Heart left ventricle (tissue), 16 donors: Measurements from ENCODE around the gene NBAS. TPM values are rescaled to one million over a fixed set of nuclear protein-coding genes. Genes with fewer than 3 reads are reported as not detected.

ENCODE experiments used
- ATAC-seq, 4 donors: fragments of 200-7000 bp; cut with Tn5 transposase; one replicate each; pipeline ENCODE4 v1.9.1; 2020 to 2022; ENCODE audit warnings: moderate library complexity in 4 of 4, mild to moderate bottlenecking in 3 of 4, moderate number of reproducible peaks in 1 of 4
- DNase-seq, 5 donors: peaks; one replicate each; pipeline ENCODE4 v3.0.0-alpha.2; 2020
- H3K27ac ChIP-seq, 12 donors: fragments of 200-600 bp; sonication (generic) in 4 of 12; one replicate each; pipeline versions ENCODE4 v1.5.0 to v1.8.0; 2016 to 2022; ENCODE audit warnings: mild to moderate bottlenecking in 2 of 12
- H3K27me3 ChIP-seq, 9 donors: fragments of 200-600 bp; sonication (generic) in 2 of 9; one replicate each; pipeline versions ENCODE4 v1.5.1 to v1.8.0; 2016 to 2022; ENCODE audit warnings: mild to moderate bottlenecking in 3 of 9
- H3K36me3 ChIP-seq, 9 donors: fragments of 200-600 bp; sonication (generic) in 2 of 9; one replicate each; pipeline versions ENCODE4 v1.5.0 to v1.8.0; 2018 to 2022; ENCODE audit warnings: mild to moderate bottlenecking in 2 of 9
- H3K4me1 ChIP-seq, 12 donors: fragments of 200-600 bp; sonication (generic) in 4 of 12; one replicate each; pipeline versions ENCODE4 v1.5.0 to v1.8.0; 2016 to 2022; ENCODE audit warnings: mild to moderate bottlenecking in 3 of 12
- H3K4me3 ChIP-seq, 12 donors: fragments of 200-600 bp; sonication (generic) in 4 of 12; one replicate each; pipeline versions ENCODE4 v1.5.0 to v1.8.0; 2017 to 2022; ENCODE audit warnings: mild to moderate bottlenecking in 9 of 12, moderate library complexity in 4 of 12
- H3K9me3 ChIP-seq, 12 donors: fragments of 200-600 bp; sonication (generic) in 4 of 12; one replicate each; pipeline versions ENCODE4 v1.5.0 to v1.8.0; 2016 to 2022; ENCODE audit warnings: mild to moderate bottlenecking in 1 of 12
- POLR2A ChIP-seq, 2 donors: fragments of 450-650 bp; IDR thresholded peaks; one replicate each; pipeline ENCODE4 v1.6.1; 2017; ENCODE audit warnings: antibody characterized with exemption in 2 of 2, mild to moderate bottlenecking in 2 of 2, moderate library complexity in 2 of 2
- WGBS, 4 donors: extraction: QIAGEN DNeasy Blood & Tissue Kit in 2 of 4; methylation state at CpG; one replicate each; pipeline versions ENCODE4 v1.1.5 to v1.1.7; 2013 to 2018; 5-methylcytosine and 5-hydroxymethylcytosine counted together
- intact Hi-C, 10 donors: fragments of 100-400 bp; cut with DNase I; formaldehyde crosslinking; loops; one replicate each; pipeline versions ENCODE4 v1.11.1 to v1.14.2; 2022
- polyA plus RNA-seq, 2 donors: library from polyadenylated mRNA; stranded (reverse); fragments of 200-250 nt; gene quantifications; one replicate each; pipeline ENCODE4 v1.2.3, GENCODE V29; 2013
- total RNA-seq, 9 donors: library from RNA; depleted of rRNA in 2 of 9; stranded (reverse); fragments of >200 nt in 2 of 9; fragmentation: NEBNext Ultra II Directional in 3 of 9; extraction: Animal tissue kit (Norgen Biotek cat#: 25700) in 3 of 9; gene quantifications; one replicate each; pipeline versions ENCODE4 v1.1.0 to v1.2.4, GENCODE V29; 2016 to 2023
- TF ChIP-seq, protein P1 (sequence below), 12 donors: fragments of 200-600 bp; sonication (generic) in 4 of 12; IDR thresholded peaks; one replicate each; pipeline versions ENCODE4 v1.5.0 to v1.8.0; 2018 to 2022; ENCODE audit warnings: antibody characterized with exemption in 12 of 12, mild to moderate bottlenecking in 5 of 12
- donor health status: ischemic (EF 13 %, LVEDD 7.1; RV severe dilation, severe dysfunction).
- donor health status: healthy with polysubstance abuse.
- donor health status: DM: no; HTN: yes; CAD: no.
- donor health status: DM: no; HTN: no; CAD: no.
- donor health status: ischemic (EF 25% LVEDD 6.9; RV normal size, moderate dysfunction).
- donor health status: ischemic (EF 25% LVEDD 5.7; RV mildly dilated, moderate dysfunction).
- donor health status: healthy.
- donor health status: DM: yes; HTN: yes; CAD: no.
- donor health status: ischemic (EF 35%, LVEDD 5.7; RV mildly dilated, moderate dysfunction).
- donor health status: nonischemic (EF 11% LVEDD 7.7; RV severe dilation, severe dysfunction).
- donor health status: DM: yes; HTN: yes; CAD: no.
- donor health status: PGD.
- donor health status: ischemic (EF 29% LVEDD 5.4; RV normal size, mild dysfunction).
- donor health status: nonischemic (EF 23%, LVEDD 6.1; RV moderate dilation, normal function).

NBAS gene
- total and polyA plus RNA-seq, 11 donors, result 23.1 to 63.0 (median 50.5) TPM

DNA sequence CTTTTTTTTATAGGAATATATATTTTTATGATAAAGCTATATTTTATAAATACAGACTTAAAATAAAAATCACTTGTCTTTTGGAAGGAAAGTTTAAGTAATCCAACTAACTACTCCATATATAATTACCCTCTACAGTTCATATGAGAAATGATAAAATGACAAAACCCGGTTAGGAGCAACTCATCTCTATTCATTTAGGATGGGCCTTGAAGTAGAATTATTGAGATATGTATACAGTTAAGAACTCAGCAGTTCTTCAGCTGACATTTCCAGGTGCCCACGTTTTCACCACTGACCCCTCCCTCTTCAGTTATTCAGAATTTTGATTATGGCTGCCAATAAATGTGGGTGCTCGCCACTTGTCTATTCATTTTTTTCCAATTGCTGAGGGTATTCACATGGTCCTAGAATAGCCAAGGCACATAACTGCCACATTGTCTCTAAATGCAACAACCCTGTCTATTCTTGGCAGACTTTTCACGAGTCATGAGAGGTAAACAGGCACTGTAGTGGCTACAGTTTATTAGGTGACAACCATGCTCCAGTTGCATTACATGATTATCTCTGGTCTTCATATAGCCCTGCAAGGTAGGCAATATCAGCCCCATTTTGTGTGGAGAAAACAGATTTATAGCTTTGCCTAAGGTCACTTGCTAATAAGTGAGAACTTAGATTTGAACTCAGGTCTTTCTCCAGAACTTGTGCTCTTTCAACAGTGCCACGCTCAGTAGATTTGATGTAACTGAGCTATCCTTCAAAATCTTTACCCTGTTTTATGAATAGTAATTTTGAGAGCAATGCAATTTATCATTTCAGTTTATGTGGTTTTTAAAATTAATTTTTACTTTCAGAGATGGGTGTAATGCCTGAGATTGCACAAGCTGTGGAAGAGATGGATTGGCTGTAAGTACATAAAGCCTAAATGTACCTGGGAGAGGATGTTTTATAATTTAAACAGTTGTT lies 33.4 kb upstream of the NBAS start:
- no peaks in the 10 kb centered on the region for H3K27me3 ChIP-seq
- intact Hi-C loops, result no loop called here
- 46 to 57% (median 47%) methylated on average over 5 of the region's 5 CpGs for WGBS, 4 donors
- DNase-seq (no peak), ATAC-seq (peak; percentile 23 to 53 (median 48))
- peak overlapping the region in 1 of 12 donors; percentile 82 for H3K4me3 ChIP-seq
- H3K36me3 ChIP-seq, result peaks cover 0 to 51% (median 46%) of the 10 kb centered on the region in 9 donors
- H3K9me3 ChIP-seq, result no peaks in the 10 kb centered on the region
- no peak for TF ChIP-seq POLR2A (IDR thresholded peaks at IDR 0.05)
- TF ChIP-seq, protein P1, sequence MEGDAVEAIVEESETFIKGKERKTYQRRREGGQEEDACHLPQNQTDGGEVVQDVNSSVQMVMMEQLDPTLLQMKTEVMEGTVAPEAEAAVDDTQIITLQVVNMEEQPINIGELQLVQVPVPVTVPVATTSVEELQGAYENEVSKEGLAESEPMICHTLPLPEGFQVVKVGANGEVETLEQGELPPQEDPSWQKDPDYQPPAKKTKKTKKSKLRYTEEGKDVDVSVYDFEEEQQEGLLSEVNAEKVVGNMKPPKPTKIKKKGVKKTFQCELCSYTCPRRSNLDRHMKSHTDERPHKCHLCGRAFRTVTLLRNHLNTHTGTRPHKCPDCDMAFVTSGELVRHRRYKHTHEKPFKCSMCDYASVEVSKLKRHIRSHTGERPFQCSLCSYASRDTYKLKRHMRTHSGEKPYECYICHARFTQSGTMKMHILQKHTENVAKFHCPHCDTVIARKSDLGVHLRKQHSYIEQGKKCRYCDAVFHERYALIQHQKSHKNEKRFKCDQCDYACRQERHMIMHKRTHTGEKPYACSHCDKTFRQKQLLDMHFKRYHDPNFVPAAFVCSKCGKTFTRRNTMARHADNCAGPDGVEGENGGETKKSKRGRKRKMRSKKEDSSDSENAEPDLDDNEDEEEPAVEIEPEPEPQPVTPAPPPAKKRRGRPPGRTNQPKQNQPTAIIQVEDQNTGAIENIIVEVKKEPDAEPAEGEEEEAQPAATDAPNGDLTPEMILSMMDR (IDR thresholded peaks at IDR 0.05), result no peak
- H3K4me1 ChIP-seq, result peaks cover 0 to 35% (median 29%) of the 10 kb centered on the region in 12 donors
- peak overlapping the region in 7 of 12 donors; percentile 2 to 62 (median 32) for H3K27ac ChIP-seq

DNA sequence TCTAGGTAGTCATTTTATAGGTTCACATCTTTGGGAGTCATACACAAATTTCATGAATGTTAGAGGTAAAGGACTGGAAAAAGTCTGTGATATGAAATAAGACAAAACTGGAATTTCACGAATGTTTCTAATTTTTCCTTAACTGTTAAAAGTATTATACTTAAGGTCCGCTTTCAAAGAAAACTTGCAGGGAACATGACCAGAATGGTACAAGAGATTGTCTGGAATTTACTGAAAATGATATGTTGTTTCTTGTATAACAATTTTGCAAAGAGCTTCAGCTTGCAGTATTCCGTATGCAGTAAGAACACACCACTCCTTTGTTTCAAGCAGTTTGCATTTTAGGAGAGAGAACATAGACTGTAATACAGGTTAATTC lies 32.2 kb upstream of the NBAS start:
- H3K27me3 ChIP-seq, result no peaks in the 10 kb centered on the region
- TF ChIP-seq, protein P1 (IDR thresholded peaks at IDR 0.05), result no peak
- TF ChIP-seq POLR2A (IDR thresholded peaks at IDR 0.05), result no peak
- no peak for ATAC-seq
- WGBS, 4 donors, result 61 to 79% (median 75%) methylated on average over 3 of the region's 3 CpGs
- DNase-seq, result no peak
- H3K36me3 ChIP-seq, result peaks cover 0 to 38% (median 34%) of the 10 kb centered on the region in 9 donors
- intact Hi-C loops, result no loop called here
- peaks cover 0 to 35% (median 29%) of the 10 kb centered on the region in 12 donors for H3K4me1 ChIP-seq
- peak overlapping the region in 4 of 12 donors; percentile 93 to 96 (median 94) for H3K27ac ChIP-seq
- no peaks in the 10 kb centered on the region for H3K9me3 ChIP-seq
- peak overlapping the region in 7 of 12 donors; percentile 75 to 96 (median 88) for H3K4me3 ChIP-seq

GRCh38 chr2:15591692-15592463 lies 30.7 kb upstream of the NBAS start, which contains the start of gene DDX1:
Gene DDX1, plus strand, starts transcription at chr2:15591868. Its CDS starts 66 bp downstream, at chr2:15591934.
- H3K36me3 ChIP-seq, result peaks cover 0 to 24% (median 19%) of the 10 kb centered on the region in 9 donors
- TF ChIP-seq, protein P1 (IDR thresholded peaks at IDR 0.05), result peak in 1 of 12 donors; percentile 8
- TF ChIP-seq POLR2A (IDR thresholded peaks at IDR 0.05), result peak in 1 of 2 donors; percentile 77
- H3K9me3 ChIP-seq, result no peaks in the 10 kb centered on the region
- intact Hi-C loops, result loop anchor here in 3 of 10 donors (1.0 to 2.0 kb wide), 2 partner anchors 31 kb away; partner anchors contain the start of gene NBAS (in 3 of the 3)
- WGBS, 4 donors, result 0% methylated on average over 25 to 68 of the region's 68 CpGs
- H3K27ac ChIP-seq, result peak within 1 kb of the TSS; percentile 83 to 97 (median 95)
- DNase-seq (peak; percentile 86 to 93 (median 87)), ATAC-seq (peak; percentile 82 to 95 (median 94))
- peaks cover 0 to 35% (median 29%) of the 10 kb centered on the region in 12 donors for H3K4me1 ChIP-seq
- no peaks in the 10 kb centered on the region for H3K27me3 ChIP-seq
- H3K4me3 ChIP-seq, result peak within 1 kb of the TSS; percentile 70 to 96 (median 86)
